AG09319 (cell line): ENCODE measurements around the gene CDH4.

Experiments
- DNase-seq: peaks from one replicate; pipeline ENCODE4 v3.0.0-alpha.2; 2010; ENCODE audit warnings: low read depth; ENCODE audit errors: extremely low read depth
- CTCF ChIP-seq: IDR thresholded peaks from 2 replicates; pipeline ENCODE4 v1.5.1; 2011; ENCODE audit warnings: low read depth, mild to moderate bottlenecking, inconsistent platforms, low read length, moderate library complexity

CDH4 gene

GRCh38 chr20:61701802-61702201, 449.7 kb downstream of the CDH4 start:
- no peak for TF ChIP-seq CTCF
- DNase-seq: no peak

DNA sequence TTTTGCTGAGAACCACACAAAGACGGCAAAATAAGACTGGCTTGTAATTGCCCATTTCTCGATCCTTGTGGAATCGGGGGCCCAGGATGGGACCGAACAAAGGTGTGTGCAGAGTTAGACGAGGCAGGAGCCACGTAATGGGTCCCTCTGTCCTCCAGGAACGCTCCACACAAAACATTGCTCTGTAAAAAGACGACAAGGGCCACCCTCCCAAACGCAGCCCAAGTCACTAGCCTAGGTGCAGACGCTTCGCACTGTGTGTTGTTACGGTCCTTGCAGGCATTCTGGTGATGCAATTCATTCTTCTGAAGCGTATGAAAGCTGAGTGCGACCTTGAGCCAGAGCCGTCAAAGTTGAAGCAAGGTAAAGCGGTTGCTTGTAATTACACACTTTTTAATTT, 450.2 kb downstream of the CDH4 start:
- no peak for TF ChIP-seq CTCF
- no peak for DNase-seq

- TF ChIP-seq CTCF: no peak
- DNase-seq: no peak
These were observed 452.6 kb downstream of the CDH4 start for GRCh38 chr20:61704661-61705060.

DNA sequence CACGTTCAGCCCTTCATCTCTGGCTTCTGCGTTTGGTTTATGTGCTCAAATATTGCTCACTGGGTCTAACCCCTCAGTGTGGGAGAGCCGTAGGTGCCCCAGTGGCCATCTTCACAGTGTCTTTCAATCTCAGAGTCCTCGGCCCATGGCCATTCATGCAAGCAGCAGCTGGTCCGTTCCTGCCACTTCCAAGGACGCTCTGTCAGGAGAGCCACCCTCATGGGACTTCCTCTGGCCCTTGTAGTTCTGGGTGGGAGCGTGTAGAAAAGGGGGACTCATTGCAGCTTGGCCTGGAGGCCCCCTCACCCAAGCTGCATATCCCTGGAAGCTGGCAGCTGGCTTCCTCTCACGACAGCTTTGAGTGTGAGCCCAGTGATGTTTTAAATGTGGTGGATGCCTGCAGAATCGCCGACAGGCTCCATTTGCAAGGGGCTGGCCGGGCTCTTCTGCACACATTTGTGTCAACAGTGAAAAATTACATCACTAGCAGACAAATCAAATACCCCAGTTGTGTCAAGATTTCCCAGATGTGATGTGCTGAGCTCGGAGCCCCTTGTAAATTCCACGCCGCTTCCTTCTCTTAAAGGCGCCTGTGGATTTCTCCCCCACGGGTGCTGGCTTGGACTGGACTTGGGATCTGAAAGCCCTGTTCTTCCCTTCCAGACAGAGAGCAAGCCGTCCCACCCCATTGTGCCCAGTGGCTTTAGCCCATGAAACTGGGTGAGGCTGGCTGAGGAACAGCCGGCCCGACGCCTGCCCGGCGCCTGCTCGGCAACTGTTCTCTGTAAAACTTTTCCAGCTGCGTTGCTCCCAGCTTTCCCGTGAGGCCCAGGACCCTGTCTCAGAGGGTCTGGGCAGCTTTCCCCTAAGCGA, 453.6 kb downstream of the CDH4 start:
- no peak for DNase-seq
- TF ChIP-seq CTCF: no peak

DNA sequence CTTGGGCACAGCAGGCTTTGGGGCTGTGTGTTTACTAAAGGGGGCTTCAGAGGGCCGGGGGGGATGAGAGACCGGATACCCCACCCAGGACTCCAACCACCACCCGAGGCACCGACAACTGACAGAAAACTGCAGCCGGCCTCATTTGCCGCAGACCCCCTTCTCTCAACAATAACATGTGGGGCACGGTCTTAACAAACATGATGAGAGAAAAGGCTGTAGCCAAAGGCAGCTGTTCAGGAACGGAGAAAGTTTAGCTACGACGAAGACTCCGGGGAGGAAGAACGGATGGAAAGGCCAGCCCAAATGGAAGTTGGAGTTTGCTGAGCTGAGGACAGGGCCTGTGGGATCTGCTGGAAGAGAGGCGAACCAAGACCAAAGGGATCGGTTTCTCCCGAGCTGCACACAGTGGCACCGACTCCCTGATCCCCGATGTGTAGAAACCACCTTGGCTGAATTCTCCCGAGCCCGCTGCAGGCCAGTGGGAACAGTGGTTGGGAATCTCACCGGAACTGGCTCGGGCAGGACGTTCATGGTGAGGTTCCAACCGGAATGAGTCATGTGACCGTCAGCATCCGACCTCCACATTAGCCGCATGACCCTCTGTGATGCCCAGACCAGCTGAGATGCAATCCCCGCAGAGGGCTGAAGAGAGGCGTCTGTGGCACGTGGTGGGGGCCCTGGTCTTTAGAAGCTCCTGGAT, 454.3 kb downstream of the CDH4 start:
- no peak for DNase-seq
- no peak for TF ChIP-seq CTCF

DNA sequence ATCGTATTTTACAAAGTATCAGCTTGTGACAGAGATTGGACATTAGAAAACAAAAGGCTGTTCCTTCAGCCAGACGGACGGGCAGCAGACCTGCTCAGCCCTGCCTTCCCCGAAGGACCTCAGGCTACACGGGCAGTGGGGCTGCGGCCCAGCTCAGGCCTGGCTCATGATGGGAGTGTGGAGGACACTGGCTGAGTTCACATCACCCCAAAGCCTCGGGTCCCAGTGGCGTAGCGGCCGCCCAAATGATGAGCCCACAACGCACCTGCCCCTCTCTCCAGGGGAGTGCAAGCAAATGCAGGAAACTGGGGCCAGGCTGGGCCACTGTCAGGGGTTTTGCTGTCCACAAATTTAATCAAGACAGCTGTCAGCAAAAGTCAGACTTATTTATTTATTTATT, 456.8 kb downstream of the CDH4 start:
- DNase-seq: no peak
- no peak for TF ChIP-seq CTCF

GRCh38 chr20:61710108-61710507, 458.0 kb downstream of the CDH4 start:
- no peak for TF ChIP-seq CTCF
- DNase-seq: no peak
